GM21528 (cell line): ENCODE results near the gene CLEC3B.
"Not testable (repeated sequence)": the region's sequence is repeated elsewhere in the genome, so short reads cannot be mapped to it uniquely, and the experiment has no call there.

Experiments
- ATAC-seq: cut with Tn5 transposase; IDR thresholded peaks from one replicate; pipeline ENCODE4 v1.9.1; 2021; ENCODE audit warnings: mild to moderate bottlenecking, moderate library complexity; ENCODE audit not compliant: unreplicated experiment, low FRiP score

CLEC3B gene

GRCh38 chr3:45064512-45065372, 38.6 kb downstream of the CLEC3B start:
- no peak for ATAC-seq

GRCh38 chr3:45065373-45065720, 39.2 kb downstream of the CLEC3B start:
- ATAC-seq = no peak

- no peak for ATAC-seq
Observed at GRCh38 chr3:45066109-45066801, 40.2 kb downstream of the CLEC3B start.

- ATAC-seq = no peak
Observed at GRCh38 chr3:45067486-45067885, 41.4 kb downstream of the CLEC3B start.

GRCh38 chr3:45067941-45068340, 41.8 kb downstream of the CLEC3B start:
- no peak for ATAC-seq

GRCh38 chr3:45071075-45071474, 45.0 kb downstream of the CLEC3B start:
- ATAC-seq = no peak

GRCh38 chr3:45075821-45076625, 49.9 kb downstream of the CLEC3B start:
- no peak for ATAC-seq

- not testable (repeated sequence) for ATAC-seq
Observed at GRCh38 chr3:45078256-45078655, 52.2 kb downstream of the CLEC3B start.

- no peak for ATAC-seq
Observed at GRCh38 chr3:45078910-45079522, 52.9 kb downstream of the CLEC3B start.

- no peak for ATAC-seq
Observed at GRCh38 chr3:45079715-45080114, 53.6 kb downstream of the CLEC3B start.

GRCh38 chr3:45080824-45081223, 54.7 kb downstream of the CLEC3B start:
- ATAC-seq = no peak

- ATAC-seq = no peak
Observed at GRCh38 chr3:45081506-45082141, 55.5 kb downstream of the CLEC3B start.

- ATAC-seq = no peak
Observed at GRCh38 chr3:45082142-45082538, 56.0 kb downstream of the CLEC3B start.

GRCh38 chr3:45083023-45083422, 56.9 kb downstream of the CLEC3B start:
- no peak for ATAC-seq

GRCh38 chr3:45084361-45084760, 58.3 kb downstream of the CLEC3B start:
- ATAC-seq = no peak

GRCh38 chr3:45084820-45085816, 59.0 kb downstream of the CLEC3B start:
- ATAC-seq = no peak
